ENCODE measurements around the gene SLC5A3. TPM values are rescaled to one million over a fixed set of nuclear protein-coding genes. Genes with fewer than 3 reads are reported as not detected.

The SLC5A3 gene
- total and polyA plus RNA-seq, 12 donors, result 2.3 to 63.9 (median 37.4) TPM

DNA sequence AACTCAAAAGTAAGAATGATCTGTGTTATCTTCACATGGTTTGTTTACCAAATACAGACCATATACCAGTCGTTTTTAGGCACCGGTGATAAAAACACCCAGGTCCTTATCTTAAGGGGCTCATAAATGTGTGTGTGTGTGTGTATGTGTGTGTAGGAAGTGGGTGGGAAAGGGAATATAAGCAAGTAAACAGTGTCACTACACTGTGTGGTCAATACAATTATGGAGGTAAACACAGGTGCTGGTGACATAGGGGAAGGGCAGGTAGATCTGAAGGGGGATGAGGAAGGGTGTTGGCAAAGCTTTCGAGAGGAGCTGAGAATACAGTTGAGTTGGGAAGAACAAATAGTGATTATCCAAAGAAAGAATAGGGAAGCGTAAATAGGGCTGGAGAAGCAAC, 19.1 kb upstream of the SLC5A3 start:
- Histone ChIP-seq H3K27me3 (no peaks in the 10 kb centered on the region), H3K4me1 (replicated peaks in 1 of 2) (no peaks in the 10 kb centered on the region), H3K36me3 (replicated peaks in 1 of 2) (no peaks in the 10 kb centered on the region), H3K4me3 (no peak overlapping the region), H3K27ac (no peak overlapping the region), H3K9me3 (replicated peaks in 1 of 3) (no peaks in the 10 kb centered on the region)
- intact Hi-C loops (cut with DNase I), result no loop called here
- DNase-seq, result no peak
- 85 to 91% (median 88%) methylated on average over 4 of the region's 4 CpGs for WGBS, 4 donors
- TF ChIP-seq, protein P1, sequence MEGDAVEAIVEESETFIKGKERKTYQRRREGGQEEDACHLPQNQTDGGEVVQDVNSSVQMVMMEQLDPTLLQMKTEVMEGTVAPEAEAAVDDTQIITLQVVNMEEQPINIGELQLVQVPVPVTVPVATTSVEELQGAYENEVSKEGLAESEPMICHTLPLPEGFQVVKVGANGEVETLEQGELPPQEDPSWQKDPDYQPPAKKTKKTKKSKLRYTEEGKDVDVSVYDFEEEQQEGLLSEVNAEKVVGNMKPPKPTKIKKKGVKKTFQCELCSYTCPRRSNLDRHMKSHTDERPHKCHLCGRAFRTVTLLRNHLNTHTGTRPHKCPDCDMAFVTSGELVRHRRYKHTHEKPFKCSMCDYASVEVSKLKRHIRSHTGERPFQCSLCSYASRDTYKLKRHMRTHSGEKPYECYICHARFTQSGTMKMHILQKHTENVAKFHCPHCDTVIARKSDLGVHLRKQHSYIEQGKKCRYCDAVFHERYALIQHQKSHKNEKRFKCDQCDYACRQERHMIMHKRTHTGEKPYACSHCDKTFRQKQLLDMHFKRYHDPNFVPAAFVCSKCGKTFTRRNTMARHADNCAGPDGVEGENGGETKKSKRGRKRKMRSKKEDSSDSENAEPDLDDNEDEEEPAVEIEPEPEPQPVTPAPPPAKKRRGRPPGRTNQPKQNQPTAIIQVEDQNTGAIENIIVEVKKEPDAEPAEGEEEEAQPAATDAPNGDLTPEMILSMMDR (IDR thresholded peaks at IDR 0.05), result no peak
- no peak for TF ChIP-seq POLR2A (IDR thresholded peaks at IDR 0.05)

DNA sequence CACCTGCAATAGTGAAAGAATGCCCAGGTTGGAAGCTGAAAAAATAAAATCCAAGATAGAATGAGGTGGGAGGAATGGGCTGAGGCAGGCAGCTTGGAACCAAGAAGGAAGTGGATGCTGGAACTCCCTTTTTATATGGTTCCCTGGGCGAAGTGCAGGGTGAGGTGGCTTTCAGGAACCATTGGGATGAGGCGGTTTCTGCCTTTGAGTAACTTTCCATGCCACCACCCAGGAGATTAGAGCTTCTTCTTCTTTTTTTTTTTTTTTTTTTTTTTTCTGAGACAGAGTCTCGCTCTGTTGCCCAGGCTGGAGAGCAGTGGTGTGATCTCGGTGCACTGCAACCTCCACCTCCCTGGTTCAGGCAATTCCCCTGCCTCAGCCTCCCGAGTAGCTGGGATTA, 17.8 kb upstream of the SLC5A3 start:
- Histone ChIP-seq H3K27ac (no peak overlapping the region), H3K27me3 (no peaks in the 10 kb centered on the region), H3K4me1 (replicated peaks in 1 of 2) (no peaks in the 10 kb centered on the region), H3K4me3 (no peak overlapping the region), H3K9me3 (replicated peaks in 1 of 3) (no peaks in the 10 kb centered on the region), H3K36me3 (replicated peaks in 1 of 2) (no peaks in the 10 kb centered on the region)
- no peak for DNase-seq
- WGBS, 4 donors, result 87 to 97% (median 89%) methylated on average over 5 of the region's 5 CpGs
- no peak for TF ChIP-seq POLR2A (IDR thresholded peaks at IDR 0.05)
- TF ChIP-seq, protein P1 (IDR thresholded peaks at IDR 0.05), result no peak
- intact Hi-C loops (cut with DNase I), result no loop called here

DNA sequence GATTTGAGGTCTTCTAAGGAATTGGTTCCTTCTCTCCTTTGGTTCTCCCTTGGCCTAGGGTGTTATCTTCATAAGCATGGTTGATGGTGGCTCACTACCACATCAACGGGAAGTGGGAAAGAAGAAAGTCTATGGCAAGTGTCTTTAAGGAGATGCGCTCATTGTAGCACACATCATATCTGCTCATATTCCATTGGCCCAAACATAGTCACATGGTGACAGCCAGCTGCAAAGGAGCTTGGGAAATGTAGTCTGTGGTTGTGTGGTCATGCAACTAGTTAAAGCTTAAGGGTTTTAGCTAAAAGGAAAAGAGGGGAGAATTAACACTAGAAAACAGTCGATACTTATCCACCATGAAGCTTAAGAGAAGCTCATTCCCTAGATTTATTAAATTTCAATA, 11.4 kb upstream of the SLC5A3 start:
- H3K4me1 ChIP-seq (replicated peaks in 1 of 2), result no peaks in the 10 kb centered on the region
- 88 to 95% (median 89%) methylated on average over 3 of the region's 3 CpGs for WGBS, 4 donors
- no peaks in the 10 kb centered on the region for H3K27me3 ChIP-seq
- H3K9me3 ChIP-seq (replicated peaks in 1 of 3), result no peaks in the 10 kb centered on the region
- intact Hi-C loops (cut with DNase I), result no loop called here
- H3K27ac ChIP-seq, result no peak overlapping the region
- TF ChIP-seq POLR2A (IDR thresholded peaks at IDR 0.05), result no peak
- TF ChIP-seq, protein P1 (IDR thresholded peaks at IDR 0.05), result no peak
- no peak for DNase-seq
- no peaks in the 10 kb centered on the region for H3K36me3 ChIP-seq (replicated peaks in 1 of 2)
- no peak overlapping the region for H3K4me3 ChIP-seq

DNA sequence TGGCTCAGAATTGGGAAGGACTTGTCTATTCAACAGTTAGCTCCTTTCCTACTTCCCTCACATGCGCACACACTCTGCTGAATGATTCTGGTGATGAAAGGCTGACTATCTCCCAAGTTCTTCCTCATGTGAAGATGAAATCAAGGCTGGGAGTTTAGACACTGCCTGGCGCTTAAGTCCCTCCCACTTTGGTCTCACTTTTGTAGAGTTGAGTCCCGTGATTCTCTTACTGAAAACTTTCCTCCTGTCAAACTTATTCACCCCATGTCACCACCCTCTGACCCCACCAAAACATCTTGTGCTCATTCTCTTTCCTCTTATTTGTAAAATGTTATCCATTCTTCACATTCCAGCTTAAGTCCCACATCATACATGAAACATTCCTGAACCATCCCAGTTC, 8.4 kb upstream of the SLC5A3 start:
- Histone ChIP-seq H3K27me3 (no peaks in the 10 kb centered on the region), H3K4me1 (replicated peaks in 1 of 2) (no peaks in the 10 kb centered on the region), H3K9me3 (replicated peaks in 1 of 3) (no peaks in the 10 kb centered on the region), H3K27ac (no peak overlapping the region), H3K4me3 (no peak overlapping the region), H3K36me3 (replicated peaks in 1 of 2) (no peaks in the 10 kb centered on the region)
- intact Hi-C loops (cut with DNase I), result no loop called here
- WGBS, 4 donors, result 65 to 81% (median 71%) methylated on average over 3 of the region's 3 CpGs
- TF ChIP-seq, protein P1 (IDR thresholded peaks at IDR 0.05), result no peak
- no peak for TF ChIP-seq POLR2A (IDR thresholded peaks at IDR 0.05)
- no peak for DNase-seq
